Measurements from ENCODE around the gene ATP5MC2. TPM values are rescaled to one million over a fixed set of nuclear protein-coding genes. Genes with fewer than 3 reads are reported as not detected.

Gene ATP5MC2
- total RNA-seq, 2 donors from 2014 or later, result 481 to 659 TPM

DNA sequence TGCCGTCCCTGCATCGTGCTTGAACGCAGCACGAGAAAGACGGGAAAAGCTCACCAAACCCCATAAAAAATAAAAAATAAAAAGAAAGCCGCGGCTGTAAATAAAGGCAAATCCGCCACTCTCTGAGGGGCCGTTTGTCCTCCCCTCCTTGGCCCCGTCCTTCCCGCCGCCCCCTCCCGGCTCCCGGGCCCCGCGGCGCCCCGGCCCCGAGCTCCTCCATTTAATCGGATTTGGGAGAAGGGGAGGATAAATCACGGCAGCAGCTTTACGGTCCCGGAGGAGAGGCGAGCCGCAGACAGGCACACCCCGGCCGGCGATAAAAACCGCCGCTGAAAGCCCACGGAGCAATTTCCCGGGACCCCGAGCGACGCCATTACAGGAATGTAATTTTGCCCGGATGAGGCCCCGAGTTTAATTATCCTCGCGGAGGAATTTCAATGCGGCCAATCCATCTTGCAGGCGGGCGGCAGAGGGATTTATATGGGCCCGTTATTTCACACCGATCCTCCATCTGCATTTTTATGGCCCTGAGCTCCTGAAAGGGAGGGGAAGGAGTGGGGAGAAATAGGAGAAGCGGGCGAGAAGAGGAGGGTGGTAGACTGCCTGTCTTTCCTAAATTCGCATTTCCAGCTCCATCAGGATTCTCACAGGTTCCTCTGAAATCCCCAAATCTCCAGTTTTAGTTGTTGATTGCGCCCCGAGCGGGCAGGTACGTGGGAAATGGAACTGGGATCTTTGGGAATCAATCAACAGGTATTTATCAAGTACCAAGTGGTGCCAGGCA, 1.3 kb upstream of the ATP5MC2 start:
- Histone ChIP-seq H3K9me3 (no peaks in the 10 kb centered on the region), H3K4me3 (peak overlapping the region; percentile 32 to 71), H3K4me1 (peaks cover 0 to 37% of the 10 kb centered on the region in 2 donors), H3K27me3 (no peaks in the 10 kb centered on the region), H3K36me3 (peaks cover 13% of the 10 kb centered on the region), H3K27ac (peak overlapping the region; percentile 91 to 92)
- no peak for DNase-seq (ENCODE audit: low spot score)
- TF ChIP-seq, protein P1, sequence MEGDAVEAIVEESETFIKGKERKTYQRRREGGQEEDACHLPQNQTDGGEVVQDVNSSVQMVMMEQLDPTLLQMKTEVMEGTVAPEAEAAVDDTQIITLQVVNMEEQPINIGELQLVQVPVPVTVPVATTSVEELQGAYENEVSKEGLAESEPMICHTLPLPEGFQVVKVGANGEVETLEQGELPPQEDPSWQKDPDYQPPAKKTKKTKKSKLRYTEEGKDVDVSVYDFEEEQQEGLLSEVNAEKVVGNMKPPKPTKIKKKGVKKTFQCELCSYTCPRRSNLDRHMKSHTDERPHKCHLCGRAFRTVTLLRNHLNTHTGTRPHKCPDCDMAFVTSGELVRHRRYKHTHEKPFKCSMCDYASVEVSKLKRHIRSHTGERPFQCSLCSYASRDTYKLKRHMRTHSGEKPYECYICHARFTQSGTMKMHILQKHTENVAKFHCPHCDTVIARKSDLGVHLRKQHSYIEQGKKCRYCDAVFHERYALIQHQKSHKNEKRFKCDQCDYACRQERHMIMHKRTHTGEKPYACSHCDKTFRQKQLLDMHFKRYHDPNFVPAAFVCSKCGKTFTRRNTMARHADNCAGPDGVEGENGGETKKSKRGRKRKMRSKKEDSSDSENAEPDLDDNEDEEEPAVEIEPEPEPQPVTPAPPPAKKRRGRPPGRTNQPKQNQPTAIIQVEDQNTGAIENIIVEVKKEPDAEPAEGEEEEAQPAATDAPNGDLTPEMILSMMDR (IDR thresholded peaks at IDR 0.05), result no peak

DNA sequence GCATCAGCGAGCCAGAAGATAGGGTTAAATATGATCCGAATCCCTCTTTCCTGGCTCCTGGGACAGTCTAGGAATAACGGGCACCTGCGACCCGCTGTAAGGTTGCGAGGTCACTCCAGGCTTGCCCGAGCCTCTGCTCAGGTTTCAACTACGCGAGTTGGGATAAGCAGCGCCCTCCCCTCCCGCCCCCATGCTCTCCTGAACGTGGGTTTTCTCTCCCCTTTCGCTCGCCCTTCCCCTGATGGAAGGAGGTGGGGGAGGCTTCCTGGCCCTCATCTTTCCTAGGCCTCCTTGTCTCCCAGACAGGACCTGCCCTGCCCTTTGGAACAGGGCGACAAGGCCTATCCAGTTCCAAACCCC, 753 bp upstream of the ATP5MC2 start:
- H3K27me3 ChIP-seq, result no peaks in the 10 kb centered on the region
- peaks cover 0 to 37% of the 10 kb centered on the region in 2 donors for H3K4me1 ChIP-seq
- no peak for DNase-seq (ENCODE audit: low spot score)
- peaks cover 17% of the 10 kb centered on the region for H3K36me3 ChIP-seq
- H3K27ac ChIP-seq, result peak overlapping the region; percentile 91 to 92
- H3K9me3 ChIP-seq, result no peaks in the 10 kb centered on the region
- TF ChIP-seq, protein P1 (IDR thresholded peaks at IDR 0.05), result no peak
- H3K4me3 ChIP-seq, result peak overlapping the region; percentile 32 to 71

DNA sequence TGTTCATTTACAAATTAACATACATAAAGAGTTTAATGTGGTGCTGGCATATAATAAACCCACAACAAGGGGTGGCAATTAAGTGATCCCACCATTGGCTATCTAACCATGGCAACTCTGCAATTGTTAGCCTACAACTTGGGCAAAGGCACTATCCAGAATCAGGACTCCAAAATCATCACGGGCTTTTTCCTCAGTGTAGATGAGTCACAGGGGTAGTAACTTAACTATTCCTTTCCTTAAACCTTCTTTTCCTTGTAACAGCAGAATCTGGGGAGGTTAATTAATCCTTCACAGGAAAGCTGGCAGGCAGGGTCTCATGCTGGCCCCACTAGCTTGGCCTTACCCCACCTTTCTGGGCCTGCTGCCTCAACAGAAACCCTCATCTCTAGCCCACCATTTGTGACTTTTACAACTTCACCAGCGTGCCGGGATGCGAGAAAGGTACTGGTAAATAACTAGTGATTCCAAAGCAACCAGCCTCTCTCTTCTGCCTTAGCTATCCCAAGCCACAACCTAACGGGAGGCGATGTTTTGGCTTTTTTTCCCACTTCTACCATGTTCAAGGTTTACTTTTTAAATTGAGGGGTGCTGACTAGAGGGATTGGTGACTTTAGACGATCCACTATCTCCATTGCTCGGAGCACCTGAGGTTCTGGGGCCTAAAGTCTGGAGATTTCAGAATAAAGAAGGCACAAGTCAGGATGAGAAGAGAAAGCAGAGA, 744 bp downstream of the ATP5MC2 start:
- peaks cover 32% of the 10 kb centered on the region for H3K36me3 ChIP-seq

DNA sequence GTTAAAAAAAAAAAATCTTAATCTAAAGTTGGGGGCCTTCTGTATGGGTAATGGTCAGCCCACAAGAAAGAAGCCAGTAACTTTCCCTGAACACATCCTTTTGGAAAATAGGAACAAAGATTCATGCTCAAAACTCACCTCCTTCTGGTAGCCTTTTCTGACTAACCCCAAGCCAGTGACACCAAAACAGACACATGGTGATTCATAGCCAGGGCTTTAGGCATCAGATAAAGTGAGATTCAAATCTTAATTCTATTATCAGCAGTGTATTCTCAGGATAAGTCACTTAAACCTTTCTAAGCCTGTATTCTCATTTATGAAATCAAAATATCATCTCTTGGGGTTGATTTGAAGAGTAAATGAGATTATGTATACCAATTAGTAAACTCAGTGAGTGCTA, 4.9 kb downstream of the ATP5MC2 start:
- TF ChIP-seq, protein P1 (IDR thresholded peaks at IDR 0.05), result no peak
- no peaks in the 10 kb centered on the region for H3K9me3 ChIP-seq
- H3K36me3 ChIP-seq, result peaks cover 72% of the 10 kb centered on the region
- H3K27ac ChIP-seq, result no peak overlapping the region
- H3K27me3 ChIP-seq, result no peaks in the 10 kb centered on the region
- H3K4me3 ChIP-seq, result no peak overlapping the region
- H3K4me1 ChIP-seq, result peaks cover 0 to 34% of the 10 kb centered on the region in 2 donors
- no peak for DNase-seq (ENCODE audit: low spot score)

More for the DNA sequence above, 744 bp downstream of the ATP5MC2 start:
- Histone ChIP-seq H3K4me3 (peak overlapping the region; percentile 71 to 74), H3K27me3 (no peaks in the 10 kb centered on the region), H3K27ac (peak overlapping the region; percentile 91 to 92), H3K9me3 (no peaks in the 10 kb centered on the region), H3K4me1 (peaks cover 0 to 42% of the 10 kb centered on the region in 2 donors)
- TF ChIP-seq, protein P1 (IDR thresholded peaks at IDR 0.05), result no peak
- DNase-seq (ENCODE audit: low spot score), result no peak

DNA sequence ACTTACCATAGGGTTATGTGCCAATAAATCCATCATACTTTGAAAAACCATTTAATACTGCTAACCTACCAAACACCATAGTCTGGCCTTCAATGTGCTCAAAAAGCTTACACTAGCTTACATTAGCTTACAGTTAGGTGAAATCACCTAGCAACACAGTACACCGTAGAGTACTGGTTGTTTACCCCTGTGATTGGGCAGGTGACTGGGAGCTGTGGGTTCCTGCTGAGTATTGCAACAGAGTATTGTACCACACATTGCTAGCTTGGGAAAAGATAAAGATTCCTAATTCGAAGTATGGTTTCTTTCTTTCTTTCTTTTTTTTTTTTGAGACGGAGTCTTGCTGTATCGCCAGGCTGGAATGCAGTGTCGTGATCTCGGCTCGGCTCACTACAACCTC, 5.6 kb downstream of the ATP5MC2 start:
- H3K4me1 ChIP-seq, result peaks cover 0 to 33% of the 10 kb centered on the region in 2 donors
- no peak overlapping the region for H3K27ac ChIP-seq
- no peaks in the 10 kb centered on the region for H3K27me3 ChIP-seq
- no peak for DNase-seq (ENCODE audit: low spot score)
- TF ChIP-seq, protein P1 (IDR thresholded peaks at IDR 0.05), result no peak
- H3K36me3 ChIP-seq, result peaks cover 79% of the 10 kb centered on the region
- H3K9me3 ChIP-seq, result no peaks in the 10 kb centered on the region
- no peak overlapping the region for H3K4me3 ChIP-seq

All from right atrium auricular region (tissue), 2 donors.